HG02763 (cell line): ENCODE results near the gene PRR11.
"Not testable (repeated sequence)": the region's sequence is repeated elsewhere in the genome, so short reads cannot be mapped to it uniquely, and the experiment has no call there.

Experiments used
- ATAC-seq: cut with Tn5 transposase; IDR thresholded peaks from one replicate; pipeline ENCODE4 v1.9.1; 2021; ENCODE audit warnings: mild to moderate bottlenecking, moderate library complexity; ENCODE audit not compliant: unreplicated experiment

The PRR11 gene

DNA sequence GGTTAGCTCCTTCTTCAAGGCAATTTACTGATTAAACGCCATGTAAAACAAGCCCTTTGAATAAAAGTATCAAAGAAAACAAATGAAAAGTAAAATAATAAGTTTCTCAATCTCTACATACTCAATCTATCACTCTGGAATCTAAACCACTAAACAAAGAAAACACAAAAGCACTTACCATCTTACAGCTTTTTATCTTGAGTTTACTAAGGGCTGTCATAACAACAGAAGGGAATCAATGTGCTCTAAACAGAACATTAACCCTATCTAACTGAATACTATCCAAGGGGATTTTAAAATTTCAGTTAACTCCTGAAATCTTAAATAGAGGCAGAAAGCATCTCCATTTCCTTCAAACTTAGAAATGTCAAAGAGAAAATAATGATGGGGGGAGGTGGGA lies 4.0 kb upstream of the PRR11 start:
- no peak for ATAC-seq

DNA sequence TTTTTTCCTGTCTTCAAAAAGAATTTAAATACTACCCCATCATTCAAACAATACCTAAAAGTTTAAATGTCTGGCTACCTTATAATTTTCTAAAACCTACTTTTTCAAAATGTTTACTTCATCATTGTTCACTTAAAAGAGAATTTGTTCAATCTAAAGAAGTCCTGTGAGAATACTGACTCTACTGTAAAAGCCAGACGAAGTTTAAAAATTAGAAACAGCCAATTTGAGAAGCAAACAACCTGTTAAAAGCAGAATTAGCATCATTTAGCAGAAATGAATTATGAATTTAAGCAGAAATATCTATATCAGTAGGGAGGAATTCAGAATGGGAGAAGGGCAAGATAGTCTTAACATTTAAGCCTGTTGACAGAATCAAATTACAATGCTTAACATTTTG lies 2.6 kb upstream of the PRR11 start:
- no peak for ATAC-seq

DNA sequence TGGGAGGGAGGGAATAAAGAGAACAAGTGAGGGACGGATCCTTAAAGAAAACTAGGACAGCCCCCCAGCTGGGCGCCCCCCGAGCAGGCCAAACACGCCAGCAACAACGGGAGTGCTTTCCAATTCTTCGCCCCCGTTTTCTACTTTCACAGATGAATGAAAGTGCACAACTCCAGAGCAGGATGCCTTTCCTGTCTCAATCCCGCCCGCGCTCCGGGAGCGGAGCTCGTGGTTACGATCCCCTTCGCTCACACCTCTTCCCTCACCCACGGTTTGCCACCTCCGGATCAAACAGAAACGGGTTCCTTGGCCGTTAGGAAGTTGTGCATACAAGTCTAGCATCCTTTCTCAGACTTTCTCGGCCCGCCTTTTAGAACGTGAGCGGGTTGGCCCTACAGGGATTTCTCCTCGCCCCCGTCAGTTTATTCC lies 1.2 kb upstream of the PRR11 start:
- no peak for ATAC-seq

DNA sequence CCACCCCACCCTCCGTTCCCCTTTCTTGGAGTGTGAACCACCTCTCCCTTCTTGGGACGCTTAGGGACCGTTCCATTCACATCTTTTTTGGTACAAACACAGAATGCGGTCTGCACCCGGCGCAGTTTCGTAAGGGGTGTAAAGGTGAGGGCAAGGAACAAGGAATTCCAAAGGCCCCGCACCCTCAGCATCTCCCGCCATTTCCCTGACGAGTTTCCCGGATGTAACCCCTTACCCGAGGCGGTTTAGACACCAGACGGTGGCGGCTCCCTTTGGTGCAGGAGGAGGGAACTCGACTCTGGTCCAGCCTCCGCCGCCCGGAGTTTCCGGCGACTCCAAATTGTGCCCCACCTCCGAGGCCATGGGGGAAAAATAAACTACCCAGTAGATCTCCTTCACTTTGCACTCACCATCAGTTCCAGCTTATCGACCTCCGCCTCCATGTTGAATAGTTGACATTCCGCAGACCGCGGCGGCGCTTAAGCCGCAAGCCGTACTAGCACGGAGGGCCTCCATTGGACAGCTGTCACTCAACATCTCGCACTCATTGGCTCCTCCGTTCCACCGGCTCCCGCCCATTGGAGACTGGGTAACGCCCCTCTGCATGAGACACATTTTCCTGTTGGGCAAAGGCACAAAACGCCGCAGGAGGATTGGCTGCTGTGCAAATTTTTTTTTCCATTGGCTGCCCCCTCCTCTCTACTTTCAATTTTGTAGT lies 666 bp upstream of the PRR11 start, which contains the start of gene SKA2:
Gene SKA2 (minus strand): TSS at position 466 of the 718 bp plus-strand sequence. CDS start 23 bp downstream, at position 443.
- ATAC-seq = peak; percentile 80

DNA sequence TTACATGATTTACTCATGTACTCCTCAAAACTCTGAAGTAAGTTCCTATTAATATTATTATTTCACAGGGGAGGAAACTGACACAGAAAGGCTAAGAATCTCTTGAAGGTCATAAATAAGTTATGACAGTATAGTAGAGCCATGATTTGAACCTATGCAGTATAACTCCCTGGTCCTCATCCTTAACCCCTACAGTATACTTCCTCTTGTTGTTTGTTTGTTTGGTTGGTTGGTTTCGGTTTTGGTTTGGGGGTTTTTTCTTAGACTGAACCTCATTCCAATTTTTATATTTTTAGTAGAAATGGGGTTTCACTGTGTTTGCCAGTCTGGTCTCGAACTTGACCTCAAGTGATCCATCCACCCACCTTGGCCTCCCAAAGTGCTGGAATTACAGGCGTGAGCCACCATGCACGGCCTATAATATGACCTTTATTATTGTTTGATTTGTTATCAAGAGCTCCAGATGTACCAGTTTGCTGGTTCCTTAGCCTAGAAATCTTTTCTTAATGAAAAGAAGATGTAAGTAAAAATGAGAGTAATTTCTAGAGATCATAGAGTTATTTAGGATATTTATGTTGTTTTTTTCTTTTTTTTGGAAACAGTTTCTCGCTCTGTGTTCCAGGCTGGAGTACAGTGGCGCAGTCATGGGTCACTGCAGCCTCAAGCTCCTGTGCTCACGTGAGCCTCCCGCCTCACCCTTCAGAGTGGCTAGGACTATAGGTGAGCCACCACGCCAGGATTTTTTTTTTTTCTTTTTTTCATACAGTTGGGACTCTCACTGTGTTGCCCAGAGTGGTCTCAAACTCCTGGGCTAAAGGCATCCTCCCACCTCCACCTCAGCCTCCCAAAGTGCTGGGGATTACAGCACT lies 4.8 kb downstream of the PRR11 start:
- ATAC-seq = no peak

DNA sequence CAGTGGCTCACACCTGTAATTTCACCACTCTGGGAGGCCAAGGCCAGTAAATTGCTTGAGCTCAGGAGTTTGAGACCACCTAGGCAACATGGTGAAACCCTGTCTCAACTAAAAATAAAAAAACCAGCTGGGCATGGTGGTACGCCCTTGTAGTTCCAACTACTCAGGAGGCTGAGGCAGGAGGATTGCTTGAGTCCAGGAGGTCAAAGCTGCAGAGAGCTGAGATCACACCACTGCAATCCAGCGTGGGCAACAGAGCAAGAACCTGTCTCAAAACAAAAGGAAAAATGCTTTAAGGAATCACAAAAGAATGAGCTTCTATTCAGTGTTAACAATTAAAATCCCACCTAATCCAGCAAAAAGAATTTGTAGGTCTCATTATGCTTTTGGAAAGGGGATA lies 5.9 kb downstream of the PRR11 start:
- ATAC-seq = no peak

DNA sequence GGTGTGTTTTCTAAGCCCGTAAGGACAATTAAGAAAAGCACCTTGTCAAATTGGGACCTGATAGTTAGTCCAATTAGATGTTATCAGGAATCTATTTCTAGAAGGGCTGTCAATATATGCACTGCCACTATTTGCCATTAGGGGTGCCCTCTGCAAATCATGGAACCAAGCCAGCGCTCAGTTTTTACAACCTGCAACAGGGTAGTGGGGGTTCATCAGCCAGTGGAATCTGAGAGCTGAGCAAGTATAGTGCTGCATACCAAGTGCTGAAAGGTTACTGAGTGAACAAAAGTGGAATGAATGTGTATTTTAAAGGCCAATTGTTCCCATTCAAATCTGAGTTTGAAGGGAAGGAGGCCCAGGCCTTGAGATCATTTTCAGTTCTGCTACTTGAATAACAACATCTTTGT lies 10.4 kb downstream of the PRR11 start:
- ATAC-seq = no peak

DNA sequence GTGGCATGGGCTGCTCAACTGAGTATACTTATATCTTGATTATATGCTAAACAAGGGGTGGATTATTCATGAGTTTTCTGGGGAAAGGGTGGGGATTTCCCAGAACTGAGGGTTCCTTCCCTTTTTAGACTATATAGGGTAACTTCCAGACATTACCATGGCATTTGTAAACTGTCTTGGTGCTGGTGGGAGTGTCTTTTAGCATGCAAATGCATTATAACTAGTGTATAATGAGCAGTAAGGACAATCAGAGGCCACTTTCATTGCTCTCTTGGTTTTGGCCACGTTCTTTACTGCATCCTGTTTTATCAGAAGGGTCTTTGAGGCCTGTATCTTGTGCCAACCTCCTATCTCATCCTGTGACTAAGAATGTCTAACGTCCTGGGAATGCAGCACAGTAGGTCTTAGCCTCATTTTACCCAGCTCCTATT lies 12.0 kb downstream of the PRR11 start:
- ATAC-seq = no peak

DNA sequence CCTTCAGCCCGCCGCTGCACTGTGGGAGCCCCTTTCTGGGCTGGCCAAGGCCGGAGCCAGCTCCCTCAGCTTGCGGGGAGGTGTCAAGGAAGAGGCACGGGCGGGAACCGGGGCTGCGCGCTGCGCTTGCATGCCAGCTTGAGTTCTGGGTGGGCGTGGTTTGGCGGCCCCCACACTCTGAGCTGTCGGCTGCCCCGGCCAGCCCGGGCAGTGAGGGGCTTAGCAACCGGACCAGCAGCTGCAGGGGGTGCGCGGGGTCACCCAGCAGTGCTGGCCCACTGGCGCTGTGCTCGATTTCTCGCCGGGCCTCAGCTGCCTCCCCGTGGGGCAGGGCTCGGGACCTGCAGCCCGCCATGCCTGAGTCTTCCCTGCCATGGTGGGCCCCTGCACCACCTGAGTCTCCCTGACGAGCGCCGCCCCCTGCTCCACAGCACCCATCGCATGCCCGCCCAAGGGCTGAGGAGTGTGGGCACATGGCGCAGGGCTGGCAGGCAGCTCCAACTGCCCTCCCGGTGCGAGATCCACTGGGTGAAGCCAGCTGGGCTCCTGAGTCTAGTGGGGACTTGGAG lies 17.0 kb downstream of the PRR11 start:
- ATAC-seq = no peak

DNA sequence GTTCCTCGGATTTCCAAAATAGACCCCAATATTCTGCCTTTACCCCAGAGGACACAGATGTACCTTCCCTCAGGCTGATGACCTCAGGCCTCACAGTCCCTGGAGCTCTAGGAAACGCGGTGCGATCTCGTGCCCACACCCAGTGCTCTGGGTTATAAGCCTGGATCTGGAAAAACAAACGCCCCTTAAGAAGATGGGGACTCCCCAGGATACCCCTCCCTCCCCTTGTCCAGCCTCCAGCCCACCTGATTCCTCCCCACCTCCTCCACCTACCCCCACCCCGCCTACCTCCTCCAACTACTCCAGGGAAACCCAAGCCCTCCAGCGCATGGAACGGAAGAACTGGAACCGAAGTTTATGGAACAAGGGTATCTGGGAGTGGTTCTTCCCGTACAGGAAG lies 19.1 kb downstream of the PRR11 start:
- no peak for ATAC-seq

DNA sequence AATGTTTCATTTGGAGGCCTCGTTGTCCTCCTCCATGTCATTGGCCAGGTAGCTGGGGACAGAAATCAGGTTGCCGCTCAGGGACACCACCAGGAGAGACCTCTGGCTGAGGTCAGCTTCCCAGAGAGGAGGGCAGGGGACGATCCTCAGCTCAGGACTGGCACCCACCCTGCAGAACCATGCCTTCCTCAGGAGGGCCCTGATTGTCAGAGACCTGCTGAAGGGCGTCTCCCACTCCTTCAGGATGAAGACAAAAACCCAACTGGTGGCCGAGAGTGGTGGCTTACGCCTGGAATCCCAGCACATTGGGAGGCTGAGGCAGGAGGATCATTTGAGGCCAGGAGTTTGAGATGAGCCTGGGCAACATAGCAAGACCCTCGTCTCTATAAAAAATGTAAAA lies 19.5 kb downstream of the PRR11 start:
- ATAC-seq = no peak

DNA sequence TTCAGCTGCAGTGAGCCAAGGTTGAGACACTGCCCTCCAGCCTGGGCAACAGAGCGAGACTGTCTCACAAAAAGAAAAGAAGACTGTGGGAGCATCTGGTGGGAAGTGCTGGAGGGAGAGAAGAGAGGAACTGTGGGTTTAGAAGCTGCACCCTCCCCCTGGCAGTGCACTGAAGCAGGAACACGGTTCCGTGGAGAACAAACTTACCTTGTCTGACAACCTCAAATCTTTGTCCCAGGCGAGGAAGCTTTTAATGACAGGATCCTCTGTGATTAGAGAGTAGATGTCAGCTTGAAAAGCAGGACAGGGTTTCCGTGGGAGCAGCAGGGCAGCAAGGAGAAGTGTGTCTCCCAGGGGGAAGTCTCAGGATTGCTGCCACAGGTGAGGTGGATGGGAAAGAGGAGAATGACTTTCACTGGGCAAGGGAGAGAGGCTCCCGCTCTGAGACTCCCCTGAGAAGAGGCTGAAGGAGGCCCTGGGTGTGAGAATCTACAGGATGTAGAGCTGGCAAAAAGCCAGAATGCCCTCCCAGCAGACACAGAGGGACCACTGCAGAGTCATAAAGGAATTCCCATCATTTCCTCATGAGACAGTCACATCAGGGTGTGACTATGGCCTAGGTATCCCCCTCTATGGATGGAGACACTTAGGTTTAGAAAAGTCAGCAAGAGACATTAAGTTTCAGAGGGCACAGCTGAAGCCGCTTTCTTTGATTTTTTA lies 22.9 kb downstream of the PRR11 start:
- no peak for ATAC-seq

DNA sequence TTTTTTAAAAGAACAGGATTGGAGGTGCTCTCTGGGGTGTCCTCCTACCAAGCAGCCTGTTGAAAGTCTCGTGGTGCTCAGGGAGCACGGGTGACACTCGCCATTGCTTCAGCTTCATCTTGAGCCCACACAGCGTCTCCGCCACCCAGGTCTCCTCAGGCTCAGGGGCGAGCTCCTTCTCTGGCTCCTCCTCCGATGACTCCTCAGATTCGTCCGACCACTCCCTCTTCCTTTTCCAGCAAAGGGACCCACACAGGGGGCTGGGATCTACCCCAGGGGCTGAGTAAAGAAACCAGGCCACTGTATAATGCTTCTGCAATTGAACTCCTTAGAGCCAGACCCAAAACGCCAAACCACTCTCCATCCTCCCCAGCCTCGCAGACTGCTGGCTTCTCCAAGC lies 24.1 kb downstream of the PRR11 start:
- ATAC-seq = not testable (repeated sequence)

DNA sequence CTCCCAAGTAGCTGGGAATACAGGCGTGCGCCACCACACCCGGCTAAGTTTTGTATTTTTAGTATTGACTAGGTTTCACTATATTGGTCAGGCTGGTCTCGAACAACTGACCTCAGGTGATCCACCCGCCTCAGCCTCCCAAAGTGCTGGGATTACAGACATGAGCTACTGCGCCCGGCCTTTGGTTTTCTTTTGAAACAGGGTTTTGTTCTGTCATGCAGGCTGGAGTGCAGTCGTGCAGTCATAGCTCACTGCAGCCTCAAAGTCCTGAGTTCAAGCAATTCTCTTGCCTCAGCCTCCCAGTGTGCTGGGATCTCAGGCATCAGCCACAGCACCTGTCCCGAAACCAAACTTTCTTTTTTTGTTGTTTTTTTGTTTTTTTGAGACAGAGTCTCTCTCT lies 25.1 kb downstream of the PRR11 start:
- ATAC-seq = no peak

DNA sequence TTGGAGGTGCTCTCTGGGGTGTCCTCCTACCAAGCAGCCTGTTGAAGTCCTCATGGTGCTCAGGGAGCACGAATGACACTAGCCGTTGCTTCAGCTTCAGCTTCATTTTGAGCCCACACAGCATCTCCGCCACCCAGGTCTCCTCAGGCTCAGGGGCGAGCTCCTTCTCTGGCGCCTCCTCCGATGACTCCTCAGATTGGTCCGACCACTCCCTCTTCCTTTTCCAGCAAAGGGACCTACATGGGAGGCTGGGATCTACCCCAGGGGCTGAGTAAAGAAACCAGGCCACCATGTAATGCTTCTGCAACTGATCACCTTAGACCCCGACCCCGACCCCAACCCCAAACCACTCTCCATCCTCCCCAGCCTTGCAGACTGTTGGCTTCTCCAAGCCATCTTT lies 25.9 kb downstream of the PRR11 start:
- ATAC-seq = no peak

DNA sequence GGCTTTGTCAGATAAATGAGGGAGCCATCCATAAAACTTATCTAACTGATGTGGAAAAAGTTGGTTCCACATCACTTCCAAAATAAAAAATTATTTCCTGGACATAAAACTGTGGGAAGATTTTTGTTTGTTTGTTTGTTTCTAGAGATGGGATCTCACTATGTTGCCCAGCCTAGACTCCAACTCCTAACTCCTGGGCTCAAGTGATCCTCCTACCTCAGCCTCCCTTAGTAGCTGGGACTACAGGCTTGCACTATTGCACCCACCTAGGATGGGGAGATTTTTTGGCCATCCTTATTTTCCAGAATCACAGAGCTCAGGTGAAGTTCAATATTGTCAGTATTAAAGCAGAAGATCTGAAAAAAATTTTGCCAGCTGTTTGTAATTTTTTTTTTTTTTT lies 30.5 kb downstream of the PRR11 start:
- ATAC-seq = no peak

DNA sequence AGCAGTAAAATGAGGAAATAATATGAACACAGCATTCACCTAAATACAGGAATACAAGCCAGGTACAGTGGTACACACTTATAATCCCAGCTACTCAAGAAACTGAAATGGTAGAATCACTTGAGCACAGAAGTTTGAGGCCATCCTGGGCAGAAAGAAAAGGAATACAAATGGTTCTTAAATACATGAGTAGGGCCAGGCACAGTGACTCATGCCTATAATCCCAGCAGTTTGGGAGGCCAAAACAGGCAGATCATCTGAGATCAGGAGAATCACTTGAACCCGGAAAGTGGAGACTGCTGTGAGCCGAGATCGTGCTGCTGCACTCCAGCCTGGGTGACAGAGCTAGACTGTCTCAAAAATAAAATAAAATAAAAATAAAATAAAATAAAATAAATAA lies 31.3 kb downstream of the PRR11 start:
- ATAC-seq = no peak

DNA sequence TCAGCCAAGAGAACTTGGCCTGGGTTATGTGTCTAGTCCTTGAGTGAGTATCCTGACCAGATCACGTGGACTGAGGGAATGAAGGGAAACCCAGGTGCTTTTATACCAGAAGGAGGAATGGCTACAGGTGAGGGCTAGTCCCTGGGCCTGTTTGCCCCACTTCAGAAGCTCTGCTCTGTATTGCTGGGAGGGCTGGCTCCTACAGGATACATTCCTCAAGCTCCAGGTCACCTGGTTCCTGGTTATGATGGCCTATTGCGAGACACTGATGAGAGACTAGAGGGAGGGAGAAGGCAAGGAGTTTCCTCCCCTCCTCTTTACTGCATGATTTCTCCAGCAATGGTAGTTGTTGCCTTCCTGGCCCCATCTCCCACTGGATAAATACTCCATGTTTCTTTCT lies 35.3 kb downstream of the PRR11 start:
- ATAC-seq = no peak

DNA sequence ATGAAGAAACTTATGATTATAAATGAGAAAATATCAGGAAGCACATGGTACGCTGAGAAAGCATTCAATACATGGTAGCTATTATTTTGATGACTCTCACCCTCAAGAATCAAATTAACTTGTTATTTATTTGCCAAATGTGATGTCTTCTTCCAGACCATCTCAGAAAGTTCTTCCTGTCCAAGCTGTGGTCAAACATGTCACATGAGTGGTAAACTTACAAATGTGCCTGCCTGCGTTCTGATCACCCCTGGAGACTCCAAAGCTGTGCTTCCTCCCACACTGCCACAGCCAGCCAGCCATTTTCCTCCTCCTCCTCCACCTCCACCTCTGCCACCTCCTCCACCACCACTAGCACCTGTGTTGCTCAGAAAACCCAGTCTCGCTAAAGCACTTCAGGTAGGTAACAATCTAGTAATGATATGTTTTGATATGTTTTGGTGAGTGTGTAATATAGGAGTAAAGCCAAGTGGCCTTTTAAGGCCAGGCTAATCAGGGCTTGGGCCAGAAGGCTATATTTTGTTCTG lies 37.9 kb downstream of the PRR11 start:
- no peak for ATAC-seq

DNA sequence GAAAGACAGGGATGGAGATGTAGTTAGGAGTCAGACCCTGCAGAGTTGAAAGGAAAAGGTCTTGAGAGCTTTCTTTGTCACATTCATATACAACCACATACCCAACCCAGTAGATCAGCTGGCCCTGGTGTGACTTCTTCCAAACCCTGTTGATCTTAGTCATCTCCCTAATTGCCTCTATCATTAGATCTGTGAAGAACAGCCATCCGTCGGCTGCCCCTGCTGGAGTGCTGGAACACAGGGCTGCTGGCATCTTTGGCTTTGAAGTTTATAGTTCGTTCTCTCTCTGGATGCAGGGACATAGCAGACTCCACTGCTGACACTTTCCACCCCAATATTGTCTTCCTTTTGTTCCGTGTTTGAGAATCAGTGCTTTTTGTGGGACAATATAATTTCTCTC lies 43.9 kb downstream of the PRR11 start:
- ATAC-seq = no peak

DNA sequence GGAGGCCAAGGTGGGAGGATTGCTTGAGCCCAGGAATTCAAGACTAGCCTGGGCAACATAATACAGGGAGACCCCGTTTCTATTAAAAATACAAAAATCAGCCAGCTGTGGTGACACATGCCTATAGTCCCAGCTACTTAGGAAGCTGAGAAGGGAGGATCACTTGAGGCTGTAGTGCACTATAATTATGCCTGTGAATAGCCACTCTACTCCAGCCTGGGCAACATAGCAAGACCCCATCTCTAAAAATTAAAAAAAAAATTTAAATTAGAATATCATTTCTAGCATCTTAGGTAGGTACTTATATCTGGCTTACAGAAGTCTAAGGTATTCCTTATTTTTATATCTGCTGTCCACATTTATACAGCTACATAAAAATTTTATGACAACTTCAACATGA lies 46.8 kb downstream of the PRR11 start:
- no peak for ATAC-seq
